ENCODE results near the gene ARFGEF3.

DNA sequence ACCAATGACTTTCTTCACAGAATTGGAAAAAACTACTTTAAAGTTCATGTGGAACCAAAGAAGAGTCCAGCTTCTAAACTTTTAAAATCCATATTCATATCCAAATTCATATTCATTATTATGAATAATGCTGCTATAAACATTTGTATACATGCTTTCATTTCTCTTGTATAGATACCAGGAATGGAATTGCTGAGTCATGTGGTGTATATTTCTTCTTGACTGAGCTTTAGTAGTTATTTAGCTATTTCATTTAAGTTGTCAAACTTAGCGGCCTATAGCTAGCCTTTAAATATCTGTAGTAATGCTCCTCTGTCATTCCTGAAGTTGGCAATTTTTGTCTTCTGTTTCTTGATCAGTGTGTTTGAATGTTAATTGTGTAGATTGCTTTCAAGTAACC is 196.2 kb downstream of the ARFGEF3 start:
- TF ChIP-seq, protein P1, sequence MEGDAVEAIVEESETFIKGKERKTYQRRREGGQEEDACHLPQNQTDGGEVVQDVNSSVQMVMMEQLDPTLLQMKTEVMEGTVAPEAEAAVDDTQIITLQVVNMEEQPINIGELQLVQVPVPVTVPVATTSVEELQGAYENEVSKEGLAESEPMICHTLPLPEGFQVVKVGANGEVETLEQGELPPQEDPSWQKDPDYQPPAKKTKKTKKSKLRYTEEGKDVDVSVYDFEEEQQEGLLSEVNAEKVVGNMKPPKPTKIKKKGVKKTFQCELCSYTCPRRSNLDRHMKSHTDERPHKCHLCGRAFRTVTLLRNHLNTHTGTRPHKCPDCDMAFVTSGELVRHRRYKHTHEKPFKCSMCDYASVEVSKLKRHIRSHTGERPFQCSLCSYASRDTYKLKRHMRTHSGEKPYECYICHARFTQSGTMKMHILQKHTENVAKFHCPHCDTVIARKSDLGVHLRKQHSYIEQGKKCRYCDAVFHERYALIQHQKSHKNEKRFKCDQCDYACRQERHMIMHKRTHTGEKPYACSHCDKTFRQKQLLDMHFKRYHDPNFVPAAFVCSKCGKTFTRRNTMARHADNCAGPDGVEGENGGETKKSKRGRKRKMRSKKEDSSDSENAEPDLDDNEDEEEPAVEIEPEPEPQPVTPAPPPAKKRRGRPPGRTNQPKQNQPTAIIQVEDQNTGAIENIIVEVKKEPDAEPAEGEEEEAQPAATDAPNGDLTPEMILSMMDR (IDR thresholded peaks at IDR 0.05; ENCODE audit: insufficient read depth, low read depth, low read length) = no peak
- TF ChIP-seq EZH2 (IDR thresholded peaks at IDR 0.05; ENCODE audit: insufficient read depth, low read length) = no peak

All from astrocyte (in vitro differentiated cells and primary cell).